ENCODE results near the gene ZNF57.
"Not testable (repeated sequence)": the region's sequence is repeated elsewhere in the genome, so short reads cannot be mapped to it uniquely, and the experiment has no call there.

Gene ZNF57

GRCh38 chr19:2960120-2960519 is 59.4 kb downstream of the ZNF57 start:
- no peak for DNase-seq

DNA sequence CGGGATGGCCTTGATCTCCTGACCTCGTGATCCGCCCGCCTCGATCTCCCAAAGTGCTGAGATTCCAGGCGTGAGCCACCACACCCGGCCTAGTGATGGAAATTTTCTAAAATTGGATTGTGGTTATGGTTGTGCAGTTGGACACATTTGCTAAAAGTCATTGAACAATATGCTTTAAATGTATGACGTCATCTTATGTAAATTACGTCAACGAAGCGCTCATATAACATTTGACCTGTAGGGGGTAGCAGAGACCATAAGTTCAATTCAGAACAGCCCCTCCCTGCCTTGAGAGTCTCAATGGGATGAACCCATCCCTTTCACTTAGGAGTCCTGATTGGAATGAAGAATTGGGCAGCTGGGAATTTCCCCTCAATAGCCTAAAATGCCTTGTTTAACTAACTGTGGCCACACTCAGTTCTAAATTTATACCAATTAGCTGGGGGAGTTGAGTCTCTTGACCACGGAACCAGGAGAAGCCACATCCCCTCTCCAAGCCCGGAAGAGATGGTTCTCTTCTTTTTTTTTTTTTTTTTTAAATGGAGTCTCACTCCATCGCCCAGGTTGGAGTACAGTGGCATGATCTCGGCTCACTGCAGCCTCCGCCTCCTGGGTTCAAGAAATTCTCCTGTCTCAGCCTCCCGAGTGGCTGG is 61.4 kb downstream of the ZNF57 start:
- DNase-seq, result peak; percentile 57

DNA sequence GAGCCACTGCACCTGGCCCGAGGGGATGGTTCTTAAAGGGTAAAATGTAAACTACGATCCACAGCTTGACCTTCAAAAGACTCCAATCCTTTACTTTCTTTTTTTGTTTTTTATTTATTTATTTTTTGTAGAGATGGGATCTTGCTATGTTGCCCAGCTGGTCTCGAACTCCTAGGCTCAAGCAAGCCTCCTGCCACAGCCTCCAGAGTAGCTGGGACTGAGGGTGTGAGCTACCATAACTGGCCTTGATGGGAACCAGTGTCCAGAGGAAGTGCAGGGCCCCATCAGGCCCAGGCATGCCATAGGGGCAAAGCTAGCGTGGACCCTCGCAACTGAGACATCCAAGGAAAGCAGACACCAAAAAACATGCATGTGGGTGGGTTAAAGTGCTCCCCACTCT is 62.4 kb downstream of the ZNF57 start:
- no peak for DNase-seq

- DNase-seq, result not testable (repeated sequence)
Observed at GRCh38 chr19:2963631-2964030, 62.9 kb downstream of the ZNF57 start.

DNA sequence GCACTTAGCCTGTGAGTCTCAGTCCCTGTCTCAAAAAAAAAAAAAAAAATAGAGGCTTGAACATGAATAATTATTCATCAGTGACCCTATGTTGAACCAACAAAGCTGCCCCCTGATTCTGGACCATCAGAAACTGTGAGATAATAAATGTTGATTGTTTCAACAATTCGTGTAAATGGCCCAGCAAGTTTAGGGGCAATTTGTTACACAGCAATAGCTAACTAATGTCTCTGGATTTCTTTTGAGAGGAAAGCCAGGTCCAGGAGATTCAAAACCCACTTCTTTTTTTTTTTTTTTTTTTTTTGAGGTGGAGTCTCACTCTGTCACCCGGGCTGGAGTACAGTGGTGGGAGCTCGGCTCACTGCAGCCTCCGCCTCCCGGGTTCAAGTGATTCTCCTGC is 64.1 kb downstream of the ZNF57 start:
- no peak for DNase-seq

DNA sequence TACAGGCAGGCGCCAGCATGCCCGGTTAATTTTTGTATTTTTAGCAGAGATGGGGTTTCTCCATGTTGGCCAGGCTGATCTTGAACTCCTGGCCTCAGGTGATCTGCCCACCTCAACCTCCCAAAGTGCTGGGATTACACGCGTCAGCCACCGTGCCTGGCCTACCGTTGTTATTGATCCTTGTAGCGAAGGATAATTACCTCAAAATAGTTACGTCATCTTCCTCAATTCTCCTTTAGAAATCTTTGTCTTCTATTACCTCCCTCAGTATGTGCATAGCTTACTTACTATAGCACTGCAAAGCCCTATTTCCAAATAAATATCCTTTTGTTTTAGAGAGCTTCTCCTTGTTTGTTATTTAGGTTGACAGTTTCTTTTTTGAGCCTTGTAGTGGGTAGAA is 67.2 kb downstream of the ZNF57 start:
- DNase-seq, result no peak
